Neural cell (in vitro differentiated cells): Measurements from ENCODE around the gene PYHIN1. TPM values are rescaled to one million over a fixed set of nuclear protein-coding genes. Genes with fewer than 3 reads are reported as not detected.

Experiments
- H2AFZ ChIP-seq: fragments of 200-600, 300-800 bp; sonication (generic), shearing (Covaris generic); 2 replicates; pipeline ENCODE4 v1.6.0; 2014; ENCODE audit warnings: low read depth, mild to moderate bottlenecking, antibody characterized with exemption, low read length, moderate library complexity
- H3F3A ChIP-seq: fragments of 200-600 bp; shearing (Covaris generic); 2 replicates; pipeline ENCODE4 v1.6.1; 2016; ENCODE audit warnings: mild to moderate bottlenecking, moderate library complexity, mixed read lengths, antibody characterized with exemption, low read length; ENCODE audit not compliant: insufficient read depth, poor library complexity, severe bottlenecking
- H3K27ac ChIP-seq: fragments of 200-600, 300-800 bp; sonication (generic), shearing (Covaris generic); 2 replicates; pipeline ENCODE4 v1.5.1; 2014; ENCODE audit warnings: mild to moderate bottlenecking, low read length, moderate library complexity
- H3K27me3 ChIP-seq: fragments of 300-800, 200-600 bp; sonication (generic), shearing (Covaris generic); 2 replicates; pipeline ENCODE4 v1.6.0; 2014; ENCODE audit warnings: mild to moderate bottlenecking, low read depth, low read length, moderate library complexity; ENCODE audit not compliant: insufficient read depth
- H3K36me3 ChIP-seq: fragments of 300-800, 200-600 bp; sonication (generic), shearing (Covaris generic); 2 replicates; pipeline ENCODE4 v1.5.1; 2014; ENCODE audit warnings: mild to moderate bottlenecking, antibody characterized with exemption, low read length, moderate library complexity; ENCODE audit not compliant: insufficient read depth
- H3K4me2 ChIP-seq: fragments of 300-800, 200-600 bp; sonication (generic), shearing (Covaris generic); 2 replicates; pipeline ENCODE4 v1.6.0; 2014; ENCODE audit warnings: mild to moderate bottlenecking, low read length
- H3K4me3 ChIP-seq: fragments of 300-800, 200-600 bp; sonication (generic), shearing (Covaris generic); 2 replicates; pipeline ENCODE4 v1.5.1; 2014; ENCODE audit warnings: mild to moderate bottlenecking, low read length, moderate library complexity
- H3K79me2 ChIP-seq: fragments of 200-600 bp; shearing (Covaris generic); replicated peaks from 2 replicates; pipeline ENCODE4 v1.6.0; 2014; ENCODE audit warnings: mild to moderate bottlenecking, low read length, moderate library complexity; ENCODE audit not compliant: insufficient read depth
- H3K9ac ChIP-seq: fragments of 300-800, 200-600 bp; sonication (generic), shearing (Covaris generic); 2 replicates; pipeline ENCODE4 v1.6.1; 2016; ENCODE audit warnings: mild to moderate bottlenecking, low read length, mixed read lengths
- H3K9me2 ChIP-seq: fragments of 200-600 bp; shearing (Covaris generic); 2 replicates; pipeline ENCODE4 v1.6.1; 2016; ENCODE audit warnings: mild to moderate bottlenecking, low read length, mixed read lengths; ENCODE audit not compliant: insufficient read depth
- H3K9me3 ChIP-seq: fragments of 200-600, 300-800 bp; sonication (generic), shearing (Covaris generic); 2 replicates; pipeline ENCODE4 v1.6.1; 2016; ENCODE audit warnings: mild to moderate bottlenecking, mixed run types, low read length, moderate library complexity, mixed read lengths
- H4K20me1 ChIP-seq: fragments of 200-600 bp; shearing (Covaris generic); 2 replicates; pipeline ENCODE4 v1.6.1; 2016; ENCODE audit warnings: mild to moderate bottlenecking, mixed run types; ENCODE audit not compliant: insufficient read depth
- EP300 ChIP-seq: fragments of 450-650 bp; conservative IDR thresholded peaks from 2 replicates; pipeline ENCODE4 v1.6.1; 2014; ENCODE audit warnings: antibody characterized with exemption, mild to moderate bottlenecking, moderate library complexity; ENCODE audit not compliant: poor library complexity, severe bottlenecking
- EZH2 ChIP-seq: fragments of 200-600, 300-800 bp; shearing (Covaris generic), sonication (generic); IDR thresholded peaks from 2 replicates; pipeline ENCODE4 v1.6.1; 2014; ENCODE audit warnings: antibody characterized with exemption, low read length, borderline replicate concordance, mild to moderate bottlenecking; ENCODE audit not compliant: insufficient read depth, poor library complexity, severe bottlenecking
- MXI1 ChIP-seq: fragments of 450-650 bp; conservative IDR thresholded peaks from 2 replicates; pipeline ENCODE4 v1.6.1; 2014; ENCODE audit warnings: antibody characterized with exemption, mild to moderate bottlenecking; ENCODE audit not compliant: poor library complexity, severe bottlenecking
- POLR2AphosphoS5 ChIP-seq: IDR thresholded peaks from 2 replicates; pipeline ENCODE4 v1.6.1; 2012
- RAD21 ChIP-seq: fragments of 450-650 bp; conservative IDR thresholded peaks from 2 replicates; pipeline ENCODE4 v1.6.1; 2014; ENCODE audit warnings: antibody characterized with exemption, mild to moderate bottlenecking, moderate library complexity
- SMC3 ChIP-seq: fragments of 450-650 bp; conservative IDR thresholded peaks from 2 replicates; pipeline ENCODE4 v1.6.1; 2014; ENCODE audit warnings: antibody characterized with exemption, mild to moderate bottlenecking, moderate library complexity; ENCODE audit not compliant: poor library complexity
- TAF1 ChIP-seq: IDR thresholded peaks from 2 replicates; pipeline ENCODE4 v1.6.1; 2012; ENCODE audit warnings: low read depth
- polyA plus RNA-seq: library from polyadenylated mRNA; depleted of rRNA; stranded (reverse); fragments of >200 nt; gene quantifications from 2 replicates; pipeline ENCODE4 v1.2.3, GENCODE V29; 2014
- TF ChIP-seq, protein P1 (sequence below): fragments of 450-650 bp; IDR thresholded peaks from 2 replicates; pipeline ENCODE4 v1.5.1; 2014; ENCODE audit warnings: antibody characterized with exemption, mild to moderate bottlenecking, moderate library complexity; ENCODE audit not compliant: poor library complexity, severe bottlenecking
- TF ChIP-seq, protein P2 (sequence below): IDR thresholded peaks from 2 replicates; pipeline ENCODE4 v1.6.1; 2012; ENCODE audit warnings: borderline replicate concordance

Gene PYHIN1
- polyA plus RNA-seq, 1 donor from 2014 or later: not detected

DNA sequence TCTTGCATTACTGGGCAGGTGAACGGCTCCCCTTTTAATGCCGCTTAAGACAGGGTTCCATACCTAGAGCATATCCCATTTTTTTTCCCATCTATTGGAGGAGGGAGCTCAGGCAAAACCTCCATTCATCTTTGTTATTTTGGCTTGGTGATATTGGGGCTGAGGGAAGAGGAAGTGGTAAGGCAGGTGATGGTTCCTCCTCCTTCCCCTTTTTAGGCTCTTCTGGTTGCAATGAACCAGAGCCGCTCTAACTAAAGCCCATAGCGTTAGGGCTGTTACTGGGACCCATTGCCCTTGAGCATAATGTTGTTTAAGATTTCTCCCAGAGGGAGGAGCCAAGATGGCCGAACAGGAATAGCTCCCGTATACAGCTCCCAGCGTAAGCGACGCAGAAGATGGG is 21.1 kb downstream of the PYHIN1 start:
- Histone ChIP-seq H4K20me1 (no peaks in the 10 kb centered on the region), H3K9ac (no peak overlapping the region), H3K27ac (no peak overlapping the region), H3F3A (no peaks in the 10 kb centered on the region), H3K9me3 (no peaks in the 10 kb centered on the region), H3K27me3 (no peaks in the 10 kb centered on the region), H3K9me2 (no peaks in the 10 kb centered on the region), H3K4me2 (no peak overlapping the region), H3K36me3 (no peaks in the 10 kb centered on the region), H2AFZ (no peak overlapping the region), H3K79me2 (no peaks in the 10 kb centered on the region), H3K4me3 (no peak overlapping the region)
- TF ChIP-seq POLR2AphosphoS5: no peak
- TF ChIP-seq EZH2: no peak
- no peak for TF ChIP-seq RAD21
- TF ChIP-seq MXI1: no peak

DNA sequence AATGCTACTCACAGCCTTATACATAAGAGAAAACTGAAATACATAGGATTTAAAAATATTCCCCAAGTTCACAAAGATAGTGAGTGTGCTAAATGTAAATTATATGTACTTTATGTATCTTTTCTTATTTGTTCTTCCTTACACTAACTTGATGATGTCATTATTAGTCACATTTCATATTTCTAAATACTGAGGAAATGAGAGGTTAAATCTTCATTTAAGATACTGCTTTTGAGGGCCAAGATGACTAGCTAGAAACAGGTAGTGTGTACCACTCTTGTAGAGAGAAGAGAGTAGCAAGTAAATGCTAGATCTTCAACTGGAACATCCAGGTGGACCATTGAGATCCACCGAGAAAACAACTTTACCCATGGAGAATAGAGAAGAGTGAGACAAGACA is 29.8 kb downstream of the PYHIN1 start:
- TF ChIP-seq MXI1 (no peak), EZH2 (no peak), TAF1 (no peak), EP300 (no peak), SMC3 (no peak), POLR2AphosphoS5 (no peak), RAD21 (no peak)
- TF ChIP-seq, protein P1, sequence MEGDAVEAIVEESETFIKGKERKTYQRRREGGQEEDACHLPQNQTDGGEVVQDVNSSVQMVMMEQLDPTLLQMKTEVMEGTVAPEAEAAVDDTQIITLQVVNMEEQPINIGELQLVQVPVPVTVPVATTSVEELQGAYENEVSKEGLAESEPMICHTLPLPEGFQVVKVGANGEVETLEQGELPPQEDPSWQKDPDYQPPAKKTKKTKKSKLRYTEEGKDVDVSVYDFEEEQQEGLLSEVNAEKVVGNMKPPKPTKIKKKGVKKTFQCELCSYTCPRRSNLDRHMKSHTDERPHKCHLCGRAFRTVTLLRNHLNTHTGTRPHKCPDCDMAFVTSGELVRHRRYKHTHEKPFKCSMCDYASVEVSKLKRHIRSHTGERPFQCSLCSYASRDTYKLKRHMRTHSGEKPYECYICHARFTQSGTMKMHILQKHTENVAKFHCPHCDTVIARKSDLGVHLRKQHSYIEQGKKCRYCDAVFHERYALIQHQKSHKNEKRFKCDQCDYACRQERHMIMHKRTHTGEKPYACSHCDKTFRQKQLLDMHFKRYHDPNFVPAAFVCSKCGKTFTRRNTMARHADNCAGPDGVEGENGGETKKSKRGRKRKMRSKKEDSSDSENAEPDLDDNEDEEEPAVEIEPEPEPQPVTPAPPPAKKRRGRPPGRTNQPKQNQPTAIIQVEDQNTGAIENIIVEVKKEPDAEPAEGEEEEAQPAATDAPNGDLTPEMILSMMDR: no peak
- TF ChIP-seq, protein P2, sequence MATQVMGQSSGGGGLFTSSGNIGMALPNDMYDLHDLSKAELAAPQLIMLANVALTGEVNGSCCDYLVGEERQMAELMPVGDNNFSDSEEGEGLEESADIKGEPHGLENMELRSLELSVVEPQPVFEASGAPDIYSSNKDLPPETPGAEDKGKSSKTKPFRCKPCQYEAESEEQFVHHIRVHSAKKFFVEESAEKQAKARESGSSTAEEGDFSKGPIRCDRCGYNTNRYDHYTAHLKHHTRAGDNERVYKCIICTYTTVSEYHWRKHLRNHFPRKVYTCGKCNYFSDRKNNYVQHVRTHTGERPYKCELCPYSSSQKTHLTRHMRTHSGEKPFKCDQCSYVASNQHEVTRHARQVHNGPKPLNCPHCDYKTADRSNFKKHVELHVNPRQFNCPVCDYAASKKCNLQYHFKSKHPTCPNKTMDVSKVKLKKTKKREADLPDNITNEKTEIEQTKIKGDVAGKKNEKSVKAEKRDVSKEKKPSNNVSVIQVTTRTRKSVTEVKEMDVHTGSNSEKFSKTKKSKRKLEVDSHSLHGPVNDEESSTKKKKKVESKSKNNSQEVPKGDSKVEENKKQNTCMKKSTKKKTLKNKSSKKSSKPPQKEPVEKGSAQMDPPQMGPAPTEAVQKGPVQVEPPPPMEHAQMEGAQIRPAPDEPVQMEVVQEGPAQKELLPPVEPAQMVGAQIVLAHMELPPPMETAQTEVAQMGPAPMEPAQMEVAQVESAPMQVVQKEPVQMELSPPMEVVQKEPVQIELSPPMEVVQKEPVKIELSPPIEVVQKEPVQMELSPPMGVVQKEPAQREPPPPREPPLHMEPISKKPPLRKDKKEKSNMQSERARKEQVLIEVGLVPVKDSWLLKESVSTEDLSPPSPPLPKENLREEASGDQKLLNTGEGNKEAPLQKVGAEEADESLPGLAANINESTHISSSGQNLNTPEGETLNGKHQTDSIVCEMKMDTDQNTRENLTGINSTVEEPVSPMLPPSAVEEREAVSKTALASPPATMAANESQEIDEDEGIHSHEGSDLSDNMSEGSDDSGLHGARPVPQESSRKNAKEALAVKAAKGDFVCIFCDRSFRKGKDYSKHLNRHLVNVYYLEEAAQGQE: no peak
- no peaks in the 10 kb centered on the region for H3K9me3 ChIP-seq
- no peaks in the 10 kb centered on the region for H3F3A ChIP-seq
- H3K4me3 ChIP-seq: no peak overlapping the region
- no peak overlapping the region for H2AFZ ChIP-seq
- no peaks in the 10 kb centered on the region for H3K79me2 ChIP-seq
- no peak overlapping the region for H3K27ac ChIP-seq
- H4K20me1 ChIP-seq: no peaks in the 10 kb centered on the region
- no peaks in the 10 kb centered on the region for H3K36me3 ChIP-seq
- no peaks in the 10 kb centered on the region for H3K9me2 ChIP-seq
- H3K4me2 ChIP-seq: no peak overlapping the region
- H3K9ac ChIP-seq: no peak overlapping the region
- no peaks in the 10 kb centered on the region for H3K27me3 ChIP-seq

DNA sequence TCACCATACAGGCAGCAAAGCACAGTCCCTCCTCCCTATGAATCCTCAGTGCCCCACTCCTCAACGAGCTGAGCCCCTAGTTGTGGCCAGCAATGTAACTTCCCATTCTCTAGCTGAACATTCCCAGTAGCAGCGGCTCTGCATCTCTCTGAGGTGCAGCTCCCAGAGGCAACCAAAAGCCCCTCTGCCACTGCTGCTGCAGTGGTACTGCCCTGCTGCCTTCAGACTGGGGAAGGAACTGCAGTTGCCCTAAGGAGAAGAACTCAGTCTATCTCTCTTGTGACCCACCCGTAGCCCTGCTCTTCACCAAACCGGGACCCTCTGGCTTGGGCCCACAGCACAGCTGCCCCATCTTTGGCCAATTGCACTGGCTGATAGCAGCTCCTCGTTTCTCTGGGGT is 31.6 kb downstream of the PYHIN1 start:
- no peak for TF ChIP-seq TAF1
- TF ChIP-seq POLR2AphosphoS5: no peak
- no peak for TF ChIP-seq EZH2
- no peak for TF ChIP-seq EP300
- TF ChIP-seq MXI1: no peak
- no peak for TF ChIP-seq RAD21
- TF ChIP-seq, protein P1: no peak
- TF ChIP-seq, protein P2: no peak
- no peak for TF ChIP-seq SMC3
- Histone ChIP-seq H3K4me2 (no peak overlapping the region), H3K4me3 (no peak overlapping the region), H3K9me2 (no peaks in the 10 kb centered on the region), H3K9me3 (no peaks in the 10 kb centered on the region), H3K36me3 (no peaks in the 10 kb centered on the region), H3K27ac (no peak overlapping the region), H3F3A (no peaks in the 10 kb centered on the region), H3K9ac (no peak overlapping the region), H3K79me2 (no peaks in the 10 kb centered on the region), H4K20me1 (no peaks in the 10 kb centered on the region), H2AFZ (no peak overlapping the region), H3K27me3 (no peaks in the 10 kb centered on the region)
